GM18909 (cell line): ENCODE measurements around the gene NRG2.

ENCODE experiments used
- ATAC-seq: cut with Tn5 transposase; IDR thresholded peaks from one replicate; pipeline ENCODE4 v1.9.1; 2021; ENCODE audit warnings: mild to moderate bottlenecking; ENCODE audit not compliant: unreplicated experiment, poor library complexity

The NRG2 gene

GRCh38 chr5:139952574-139952973 is 90.5 kb downstream of the NRG2 start:
- no peak for ATAC-seq

GRCh38 chr5:139951983-139952382 is 91.1 kb downstream of the NRG2 start:
- ATAC-seq = no peak

GRCh38 chr5:139951296-139951924 is 91.7 kb downstream of the NRG2 start:
- no peak for ATAC-seq

GRCh38 chr5:139950436-139950835 is 92.7 kb downstream of the NRG2 start:
- no peak for ATAC-seq

GRCh38 chr5:139949710-139950109 is 93.4 kb downstream of the NRG2 start:
- no peak for ATAC-seq

GRCh38 chr5:139947727-139948126 is 95.4 kb downstream of the NRG2 start:
- ATAC-seq = no peak

GRCh38 chr5:139946440-139946839 is 96.7 kb downstream of the NRG2 start:
- ATAC-seq = no peak

- ATAC-seq = no peak
Measured at GRCh38 chr5:139946006-139946405, 97.1 kb downstream of the NRG2 start.

- no peak for ATAC-seq
Measured at GRCh38 chr5:139942243-139942642, 100.9 kb downstream of the NRG2 start.

- ATAC-seq = no peak
Measured at GRCh38 chr5:139930406-139930805, 112.7 kb downstream of the NRG2 start.

GRCh38 chr5:139926797-139927503 is 116.1 kb downstream of the NRG2 start:
- no peak for ATAC-seq

- no peak for ATAC-seq
Measured at GRCh38 chr5:139925650-139926640, 117.2 kb downstream of the NRG2 start.

- no peak for ATAC-seq
Measured at GRCh38 chr5:139925216-139925562, 117.9 kb downstream of the NRG2 start.

- ATAC-seq = no peak
Measured at GRCh38 chr5:139924294-139925215, 118.5 kb downstream of the NRG2 start.

GRCh38 chr5:139919308-139919707 is 123.8 kb downstream of the NRG2 start:
- no peak for ATAC-seq

GRCh38 chr5:139915834-139916233 is 127.3 kb downstream of the NRG2 start:
- ATAC-seq = no peak

- ATAC-seq = no peak
Measured at GRCh38 chr5:139915266-139915665, 127.8 kb downstream of the NRG2 start.

- ATAC-seq = no peak
Measured at GRCh38 chr5:139914218-139914807, 128.8 kb downstream of the NRG2 start.

- no peak for ATAC-seq
Measured at GRCh38 chr5:139912804-139913203, 130.3 kb downstream of the NRG2 start.

GRCh38 chr5:139912158-139912557 is 130.9 kb downstream of the NRG2 start:
- ATAC-seq = no peak
